HG03097 (cell line): ENCODE data around the gene ZNF516.
A peak's percentile ranks its signal among the peaks of the same experiment; 100 is the strongest.

ENCODE experiments used
- ATAC-seq: cut with Tn5 transposase; IDR thresholded peaks from one replicate; pipeline ENCODE4 v1.9.1; 2021; ENCODE audit not compliant: unreplicated experiment, low FRiP score

ZNF516 gene

DNA sequence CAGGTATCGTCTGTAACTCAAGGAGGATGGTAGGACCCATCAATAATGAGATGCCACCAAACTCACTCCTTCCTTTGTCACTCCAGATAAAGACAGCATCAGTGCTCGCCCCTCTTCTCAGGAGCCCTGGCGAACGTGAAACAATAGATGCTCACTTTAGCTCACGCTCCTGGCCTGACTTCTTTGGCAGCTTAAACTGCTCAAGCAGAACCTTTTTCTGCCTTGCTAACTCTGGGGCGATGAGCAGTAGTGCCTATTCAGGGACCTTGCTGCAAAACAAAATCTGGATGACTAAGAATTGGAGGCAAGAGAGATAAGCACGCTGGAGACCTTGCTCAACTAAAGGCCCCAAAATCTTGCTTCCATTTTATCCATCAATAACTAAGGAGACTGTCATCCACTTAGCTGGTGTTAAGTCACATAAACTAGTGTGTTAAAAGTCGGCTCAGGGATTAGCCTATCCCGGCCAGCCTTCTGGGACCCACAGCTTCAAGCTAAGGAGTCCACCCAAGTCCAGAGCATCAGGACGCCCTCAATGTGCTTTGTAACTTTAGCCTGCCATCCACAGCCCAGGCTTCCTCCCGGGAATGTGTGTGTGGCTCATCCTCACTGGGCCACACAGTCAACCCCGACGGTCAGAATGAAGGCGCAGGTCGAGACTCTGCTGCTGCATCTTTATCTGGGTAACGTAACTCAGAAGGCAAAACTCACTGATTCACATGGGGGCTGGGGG, 38.9 kb downstream of the ZNF516 start:
- no peak for ATAC-seq

DNA sequence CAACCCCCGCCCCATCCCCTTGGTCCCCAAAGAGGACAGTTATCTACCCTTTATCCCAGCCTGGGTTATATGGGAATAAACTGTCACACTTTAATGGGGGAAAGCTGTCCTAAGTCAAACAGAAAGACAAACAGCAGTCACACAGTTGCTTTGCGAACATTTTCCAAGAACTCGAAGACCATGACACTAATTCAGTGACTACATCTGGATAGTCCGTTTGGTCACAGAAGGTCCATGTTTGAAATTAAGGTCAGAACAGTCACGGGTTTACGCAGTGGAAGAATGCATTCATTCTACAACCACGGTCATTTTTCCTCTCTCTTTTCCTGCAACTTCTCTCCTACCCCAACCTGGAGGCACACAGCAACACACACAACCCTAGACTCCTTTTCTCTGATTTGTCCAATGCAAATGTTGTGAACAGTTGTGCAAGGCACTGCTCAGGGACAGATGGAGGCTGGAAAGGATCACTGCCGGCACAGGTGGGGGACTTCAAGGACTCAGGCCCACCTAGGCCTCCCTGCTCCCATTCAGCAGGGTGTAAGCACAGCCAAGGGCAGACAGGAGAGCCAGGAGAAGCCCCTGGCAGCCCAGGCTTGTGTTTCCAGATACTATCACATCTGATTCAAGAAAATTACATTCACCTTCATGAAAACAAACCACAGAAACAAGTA, 39.9 kb downstream of the ZNF516 start:
- ATAC-seq = no peak

DNA sequence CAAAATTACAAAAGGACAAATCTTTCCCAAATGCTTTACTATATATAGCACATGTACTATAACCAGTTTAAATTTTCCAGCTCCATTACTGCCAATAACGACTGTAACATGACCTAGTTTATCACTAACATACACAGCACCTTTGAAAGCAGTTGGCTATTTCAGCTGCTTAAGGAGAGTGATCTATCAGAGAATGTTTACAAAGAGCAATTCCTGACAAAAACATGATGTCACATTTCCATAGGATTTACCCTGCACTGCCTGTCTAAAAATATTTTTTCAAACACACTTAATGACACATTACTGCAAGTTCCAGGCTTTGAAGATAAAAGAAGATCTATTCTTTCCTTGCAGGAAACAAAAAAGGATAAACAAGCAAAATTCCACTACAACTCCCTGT, 40.6 kb downstream of the ZNF516 start:
- ATAC-seq = no peak

DNA sequence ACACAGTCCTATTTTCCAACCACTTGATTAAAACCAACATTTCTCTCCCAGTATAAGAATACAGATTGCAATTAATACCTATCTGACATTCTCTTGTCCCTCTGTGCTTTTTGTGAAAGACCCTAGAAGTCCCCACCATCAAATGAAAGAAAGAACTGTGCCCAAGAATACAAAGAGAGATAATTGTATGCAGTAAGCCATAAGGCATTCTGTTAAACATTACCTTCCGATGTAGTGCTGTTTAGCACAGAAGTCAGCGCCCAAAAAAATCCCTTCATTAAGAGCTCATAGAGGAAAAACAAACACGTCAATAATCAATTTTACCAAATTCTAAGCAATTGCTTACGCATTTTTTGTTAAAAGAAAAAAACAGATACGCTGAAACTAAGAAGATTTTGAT, 41.1 kb downstream of the ZNF516 start:
- no peak for ATAC-seq

DNA sequence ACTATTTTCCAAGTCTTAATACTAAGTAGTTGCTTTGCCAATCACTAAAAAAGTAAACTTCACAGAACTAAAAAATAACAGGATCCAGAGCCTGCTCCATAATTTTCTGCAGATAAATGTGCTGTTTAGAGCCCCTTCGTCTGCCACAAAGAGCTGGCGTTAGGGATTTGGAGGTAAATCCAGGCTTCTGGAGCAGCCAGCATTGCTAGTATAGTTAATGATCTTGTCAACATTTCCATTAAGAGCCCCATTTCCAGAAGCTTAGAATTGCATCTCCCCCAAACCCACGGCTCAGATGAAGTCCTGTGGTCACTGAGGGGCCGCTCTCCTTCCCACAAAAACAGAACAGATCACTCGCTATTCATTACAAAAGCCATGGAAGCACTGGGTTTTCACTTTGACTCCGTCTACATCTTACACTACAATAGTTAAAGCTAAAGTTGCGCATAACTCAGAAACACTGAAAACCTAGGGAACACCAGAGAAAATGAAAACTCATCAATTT, 41.9 kb downstream of the ZNF516 start:
- ATAC-seq = no peak

DNA sequence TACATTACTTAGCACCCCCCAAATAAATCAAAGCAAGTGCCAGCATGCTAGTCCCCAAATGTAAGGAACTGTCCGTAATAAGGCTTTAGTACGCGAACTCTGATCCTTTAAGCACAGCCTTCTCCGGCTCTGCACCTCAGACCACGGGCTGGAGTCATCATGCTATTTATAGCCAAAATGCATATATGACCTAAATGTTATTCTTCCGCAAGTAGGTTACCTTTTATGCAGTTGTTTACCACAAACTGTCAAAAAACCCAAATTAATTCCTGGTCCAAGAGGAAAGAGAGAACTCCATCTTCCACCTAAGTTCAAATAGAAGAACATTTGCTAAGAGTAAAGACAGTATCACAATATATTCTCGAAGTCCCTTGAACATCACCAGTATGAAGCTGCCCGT, 42.7 kb downstream of the ZNF516 start:
- ATAC-seq = no peak

DNA sequence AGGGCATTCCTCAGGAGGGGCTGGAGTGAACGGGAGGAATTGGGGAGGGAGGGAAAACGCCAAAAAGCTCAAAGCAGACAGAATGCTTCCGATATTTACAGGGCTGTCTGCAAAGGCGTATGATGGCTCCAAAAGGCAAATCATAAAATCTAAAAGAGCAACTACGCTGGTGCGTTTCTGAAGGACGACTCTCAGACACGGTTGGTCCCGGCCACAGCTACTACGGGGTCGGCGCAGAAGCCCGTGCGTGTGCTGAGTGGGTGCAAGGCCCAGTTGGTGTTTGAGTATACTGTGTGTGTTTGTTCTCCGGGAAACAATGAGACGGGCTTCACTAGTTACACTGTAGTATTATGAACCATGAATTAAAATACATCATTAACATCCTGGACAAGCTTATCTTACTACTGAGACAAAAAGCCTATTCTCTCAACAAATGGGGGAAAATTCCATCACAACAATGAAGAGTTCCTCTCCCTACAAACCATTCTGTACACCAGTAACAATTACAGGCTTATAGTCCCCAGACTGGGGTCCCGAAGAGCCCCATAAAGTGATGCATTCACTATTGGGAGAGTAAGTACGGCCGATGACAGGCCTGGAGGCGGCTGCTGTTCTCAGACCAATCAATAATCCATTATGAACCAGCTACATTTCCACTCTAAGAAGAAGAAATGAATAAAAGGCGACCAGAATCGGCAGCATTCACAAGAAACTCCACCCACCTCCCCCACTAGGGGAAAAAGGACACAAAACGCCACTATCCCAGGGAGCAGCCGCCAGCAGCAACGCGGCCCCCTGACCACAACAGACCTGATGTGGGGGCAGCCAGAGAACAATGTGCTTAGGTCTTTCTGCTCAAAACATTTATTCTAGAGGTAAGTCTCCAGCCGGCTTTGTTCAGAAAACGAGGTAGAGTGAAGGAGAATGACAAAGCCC, 43.4 kb downstream of the ZNF516 start:
- ATAC-seq = peak; percentile 24

DNA sequence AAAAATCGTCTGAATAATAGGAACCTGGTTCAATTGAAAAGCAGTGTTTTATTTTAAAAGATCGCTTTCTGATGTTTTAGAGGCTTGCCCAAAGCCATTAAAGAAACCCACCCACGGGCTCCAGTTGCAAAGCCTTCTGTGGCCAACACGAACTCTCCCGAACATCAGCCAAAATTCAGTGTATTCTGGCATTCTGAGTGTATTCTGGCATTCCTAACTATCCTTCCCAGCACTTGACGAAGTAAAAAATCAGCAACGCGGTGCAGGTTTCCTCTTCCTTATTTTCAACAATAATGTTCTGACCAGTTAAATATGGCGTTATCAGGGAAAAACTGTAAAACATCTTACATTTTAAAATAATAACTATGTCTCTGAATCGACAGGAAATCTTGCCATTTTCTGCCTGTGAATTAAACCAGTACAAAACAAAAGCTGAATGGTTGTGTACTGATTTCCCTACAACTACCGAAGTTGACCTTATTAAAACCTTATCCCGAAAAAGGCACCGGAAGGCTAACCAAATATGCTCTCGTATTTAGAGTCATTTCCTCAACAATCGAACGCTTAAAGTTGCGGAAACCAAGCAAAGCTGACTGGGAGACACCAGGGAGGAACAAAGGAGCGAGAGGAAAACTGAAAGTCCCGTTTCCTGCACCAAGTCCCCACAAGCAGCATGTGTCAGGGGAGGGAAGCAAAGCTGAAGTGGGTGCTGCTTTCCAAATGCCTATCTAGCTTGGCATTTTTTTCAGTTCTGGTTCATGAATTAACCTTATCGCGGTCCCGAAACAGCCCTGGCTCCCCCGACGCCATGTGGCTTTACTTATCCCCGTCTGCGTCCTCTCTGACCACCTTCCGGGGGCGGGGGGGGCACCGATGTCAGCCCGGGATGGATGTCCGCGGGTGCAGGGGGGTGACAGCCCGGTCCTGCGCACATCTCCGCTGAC, 44.3 kb downstream of the ZNF516 start:
- peak; percentile 42 for ATAC-seq

DNA sequence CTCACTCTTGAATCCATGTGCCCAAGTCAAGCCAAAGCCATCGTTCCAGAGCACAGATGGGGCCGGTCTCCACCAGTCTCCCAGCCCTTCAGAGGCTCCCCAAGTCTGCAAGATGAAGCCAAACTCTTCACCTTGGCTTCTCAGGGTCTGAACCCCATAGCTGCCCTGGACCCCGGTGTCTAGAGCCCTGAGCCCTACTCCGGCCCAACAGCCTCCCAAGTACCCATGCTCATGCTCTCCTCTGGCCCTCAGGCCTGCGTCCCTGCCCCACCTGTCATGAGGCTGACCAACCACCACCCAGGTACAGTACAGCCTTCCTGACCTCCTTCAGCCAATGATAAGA, 46.0 kb downstream of the ZNF516 start:
- ATAC-seq = no peak

DNA sequence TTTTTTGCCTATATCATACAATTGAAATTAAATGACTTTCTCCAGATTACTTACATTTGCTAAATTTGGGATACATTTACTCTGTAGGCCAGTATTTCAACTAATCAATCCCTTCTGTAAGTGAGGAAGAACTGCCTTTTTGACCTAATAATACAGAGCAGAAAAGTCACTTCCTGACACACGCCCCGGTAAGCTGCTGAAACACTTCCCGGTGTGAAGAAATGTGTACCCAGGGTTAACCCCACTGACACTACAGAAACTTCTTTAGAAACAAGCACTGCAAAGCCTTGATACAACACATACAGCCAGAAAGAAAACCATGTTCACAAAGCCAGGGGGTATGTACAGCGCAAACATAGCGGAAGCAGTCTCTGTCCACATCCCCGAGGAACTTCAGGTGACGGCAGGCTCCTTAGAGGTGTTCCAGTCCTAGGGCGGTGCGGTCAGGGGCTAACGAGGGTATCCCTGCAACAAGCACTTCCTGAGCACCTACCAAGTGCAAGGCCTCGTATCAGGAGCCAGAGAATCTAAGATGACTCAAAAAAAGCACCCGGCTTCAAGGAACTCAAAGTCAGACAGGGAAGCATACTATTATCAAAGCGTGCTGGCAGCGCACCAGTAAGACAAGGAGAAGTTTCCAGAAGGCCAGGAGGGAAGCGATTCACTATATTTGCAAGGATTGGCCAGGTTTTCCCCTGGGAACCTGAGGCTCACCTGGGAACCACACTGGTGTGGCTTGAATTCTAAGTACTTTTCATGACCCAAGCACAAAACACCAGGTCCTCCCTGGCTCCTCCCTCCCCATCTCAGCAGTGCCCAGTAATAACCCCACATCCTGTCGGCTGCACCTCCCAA, 46.6 kb downstream of the ZNF516 start:
- no peak for ATAC-seq

DNA sequence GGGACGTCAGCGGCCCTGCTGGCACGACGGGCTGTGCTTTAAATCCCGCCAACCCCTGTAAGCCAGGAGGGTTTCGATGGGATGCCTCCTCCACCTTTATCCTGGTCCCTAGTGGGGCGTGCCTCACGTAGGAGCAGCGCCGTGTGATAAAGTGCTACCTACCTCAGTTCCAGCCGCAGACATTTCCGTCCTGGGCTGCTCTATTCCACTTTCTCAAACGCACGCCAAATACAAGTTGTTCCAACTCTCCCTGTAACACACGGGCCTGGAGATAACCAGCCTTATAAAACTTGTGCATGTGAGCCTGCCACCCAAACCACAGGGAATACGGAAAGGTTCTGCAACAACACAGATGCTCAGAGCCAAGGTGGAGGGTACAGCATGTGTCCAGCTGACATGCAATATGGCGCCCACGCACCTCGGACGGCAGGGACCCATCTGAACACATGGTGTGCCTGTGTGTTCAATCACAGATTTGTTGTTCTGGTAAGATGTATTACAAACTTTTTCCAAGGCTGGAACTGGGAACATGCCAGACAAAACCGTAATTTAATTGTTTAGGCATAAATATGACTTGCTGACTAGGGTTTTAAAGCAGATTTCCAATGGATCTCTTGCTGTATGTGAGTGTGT, 47.7 kb downstream of the ZNF516 start:
- ATAC-seq = no peak

DNA sequence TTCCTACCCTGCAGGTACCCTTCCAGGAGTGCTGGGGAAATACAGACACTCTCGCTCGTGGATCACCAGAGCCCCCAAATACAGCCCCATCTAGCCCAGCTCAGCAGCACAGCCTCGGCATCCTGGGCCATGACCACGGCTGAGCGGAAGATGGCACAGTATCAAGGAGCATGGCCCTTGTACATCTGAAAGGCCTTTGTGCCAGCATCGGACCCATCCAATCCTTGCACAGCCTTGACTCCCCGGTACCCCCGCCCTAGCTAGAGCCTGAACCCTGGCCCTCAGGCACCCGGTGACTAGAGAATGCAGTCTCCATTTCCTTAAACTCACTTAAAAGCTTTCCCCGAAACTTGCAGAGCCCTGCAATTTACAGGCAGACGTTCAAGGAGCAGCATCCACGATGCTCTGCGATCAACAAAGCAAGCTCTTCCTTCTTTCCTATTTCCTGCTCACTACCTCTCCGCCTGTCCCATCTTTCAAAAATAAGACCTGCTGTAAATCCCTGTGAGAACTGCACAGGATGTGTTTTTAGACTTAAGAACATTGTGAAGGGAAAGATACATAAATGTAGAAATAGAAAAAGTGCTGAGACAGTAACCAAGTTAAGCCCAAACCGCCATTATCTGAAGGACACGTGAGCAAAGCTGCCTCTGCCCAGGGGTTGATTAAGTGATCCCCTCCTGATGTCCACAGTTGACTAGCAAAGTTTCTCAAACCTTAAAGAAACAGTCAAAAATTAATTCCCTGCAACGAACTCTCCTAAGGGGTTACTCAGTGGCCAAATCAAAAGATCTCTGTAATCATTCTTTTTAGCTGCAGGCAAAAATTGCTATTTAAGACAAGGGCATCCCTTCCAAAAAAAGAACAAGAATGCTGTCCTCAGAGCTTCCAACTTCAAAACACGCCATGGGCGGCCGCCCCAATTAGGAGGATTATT, 48.5 kb downstream of the ZNF516 start:
- no peak for ATAC-seq

DNA sequence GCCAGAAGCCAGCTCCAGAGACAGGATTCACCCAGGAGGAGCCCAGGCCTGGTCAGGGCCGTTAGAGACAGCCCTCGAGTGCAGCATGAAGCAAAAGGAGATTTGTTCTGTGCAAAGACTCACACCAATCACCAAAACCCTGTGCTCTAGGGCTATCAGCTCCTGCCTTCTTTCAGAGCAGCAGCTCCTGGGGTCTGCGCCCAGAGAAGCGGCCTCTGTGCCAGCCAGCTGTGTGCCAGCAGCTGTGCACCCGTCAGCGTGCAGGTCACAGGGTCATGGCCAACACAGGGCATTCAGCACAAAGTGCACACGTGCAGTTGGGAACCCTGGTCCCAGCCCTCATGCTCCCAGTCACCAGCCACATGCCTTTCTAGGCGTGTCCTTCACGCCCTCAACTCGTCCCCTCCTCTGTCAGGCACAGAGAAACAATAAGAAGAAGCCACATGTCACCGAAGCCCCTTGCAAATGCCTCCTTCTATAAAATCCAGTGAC, 49.3 kb downstream of the ZNF516 start:
- ATAC-seq = no peak

DNA sequence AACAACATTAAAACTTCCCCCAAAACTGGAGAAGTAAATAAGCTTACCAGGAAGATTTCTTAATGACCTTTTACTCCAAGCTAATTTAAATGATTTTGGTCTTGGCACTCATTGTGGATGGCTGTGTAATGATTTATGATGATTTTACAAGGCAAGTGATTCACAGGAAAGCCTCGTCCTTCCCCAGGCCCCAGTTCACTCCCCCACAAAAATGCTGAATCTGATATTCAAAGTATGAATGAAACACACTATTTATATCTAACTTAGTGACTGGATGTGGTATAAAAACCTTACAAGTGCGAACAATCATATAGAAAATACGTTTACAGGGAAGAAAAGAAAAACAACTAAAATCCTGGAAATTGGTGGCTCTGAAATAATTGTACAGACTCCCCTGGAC, 49.8 kb downstream of the ZNF516 start:
- ATAC-seq = no peak

DNA sequence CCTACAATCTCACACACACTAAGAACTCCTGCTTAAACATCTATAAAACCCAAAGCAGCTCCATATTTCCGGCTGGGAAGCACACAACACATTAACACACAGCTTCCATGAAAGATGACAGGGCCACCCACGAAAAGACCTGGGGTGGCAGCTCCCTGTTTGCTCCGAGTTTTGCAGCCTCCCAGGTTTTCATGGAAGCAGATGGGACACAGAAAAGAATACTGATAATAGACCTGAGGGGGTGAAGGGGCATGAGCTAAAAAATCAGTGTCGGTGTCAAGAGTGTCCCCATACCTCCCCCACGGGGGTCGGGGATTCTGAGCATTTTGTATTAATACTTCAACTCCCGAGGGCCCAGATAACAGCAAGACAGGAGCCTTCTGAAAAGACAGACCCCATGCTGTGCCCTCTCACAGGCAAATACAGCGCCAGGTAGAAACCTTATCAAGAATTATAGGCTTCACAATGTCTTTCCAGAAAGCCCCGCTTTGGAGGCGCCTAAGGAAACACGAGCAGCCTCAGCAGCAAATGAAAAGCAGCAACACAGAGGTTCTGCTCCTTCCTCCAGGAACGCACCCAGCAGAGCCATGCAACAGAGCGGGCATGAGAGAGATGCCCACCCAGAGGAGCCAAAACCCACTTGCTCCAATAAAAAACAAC, 50.5 kb downstream of the ZNF516 start:
- ATAC-seq = no peak

DNA sequence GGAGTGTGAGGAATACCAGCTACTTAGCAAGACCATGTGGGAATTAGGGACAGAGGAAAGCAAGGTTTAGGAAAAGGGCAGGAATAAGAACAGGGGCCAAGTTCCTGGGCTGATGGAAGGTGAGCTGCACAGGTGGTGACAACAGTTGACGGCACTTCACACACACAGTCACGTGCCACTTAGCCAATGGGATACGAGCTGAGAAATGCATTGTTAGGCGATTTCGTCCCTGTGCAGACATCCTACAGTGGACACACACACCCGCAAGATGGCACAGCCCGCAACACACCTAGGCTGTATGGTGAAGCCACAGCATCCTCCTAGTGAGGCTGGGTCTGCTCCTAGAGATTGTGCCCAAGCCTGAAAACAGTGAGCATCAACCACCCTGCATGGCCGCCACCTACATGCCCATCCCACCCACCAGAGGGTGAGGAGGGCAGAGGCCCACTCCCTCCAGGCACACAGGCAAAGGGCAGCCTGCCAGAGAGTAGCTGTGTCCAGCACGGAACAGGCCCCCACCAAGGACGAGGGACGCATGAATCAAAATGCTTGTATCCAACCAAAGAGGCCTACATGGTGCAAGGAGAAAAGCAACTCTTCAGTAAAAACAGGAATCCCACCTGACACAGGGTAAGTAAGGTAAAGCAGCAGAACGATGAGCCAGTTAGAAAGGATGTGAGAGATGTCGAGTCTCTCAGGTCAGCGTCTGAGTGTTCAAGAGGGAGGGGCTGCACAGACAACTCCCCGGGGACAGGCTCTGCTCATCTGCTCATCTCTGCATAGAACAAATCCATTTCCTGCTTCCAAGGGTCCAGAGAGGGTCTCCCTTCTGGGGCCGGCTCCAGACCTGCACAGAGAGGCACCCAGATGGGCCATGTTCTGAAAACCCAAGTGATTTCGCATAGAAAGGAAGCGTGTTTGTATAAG, 51.3 kb downstream of the ZNF516 start:
- ATAC-seq = no peak
